Ovary (tissue), 9 donors: ENCODE data around the gene F2RL1. TPM values are rescaled to one million over a fixed set of nuclear protein-coding genes. Genes with fewer than 3 reads are reported as not detected.

Experiments
- DNase-seq, 5 donors: peaks; one replicate each; pipeline ENCODE4 v3.0.0-alpha.2; 2019 to 2020
- H3K27ac ChIP-seq, 2 donors: fragments of 200-600 bp; one replicate each; pipeline versions ENCODE4 v1.5.1 to v1.8.0; 2019 to 2022
- H3K27me3 ChIP-seq: fragments of 200-600 bp; one replicate; pipeline ENCODE4 v1.8.0; 2022
- H3K36me3 ChIP-seq: fragments of 200-600 bp; sonication (generic); one replicate; pipeline ENCODE4 v1.5.1; 2019
- H3K4me1 ChIP-seq: one replicate; pipeline ENCODE4 v1.8.1; 2013; ENCODE audit warnings: mild to moderate bottlenecking, moderate library complexity; ENCODE audit not compliant: insufficient read depth
- H3K4me3 ChIP-seq: fragments of 200-600 bp; sonication (generic); one replicate; pipeline ENCODE4 v1.5.1; 2017
- H3K9me3 ChIP-seq, 2 donors: fragments of 200-600 bp in 1 of 2; sonication (generic) in 1 of 2; one replicate each; pipeline versions ENCODE4 v1.5.1 to v1.8.1; 2013 to 2019; ENCODE audit warnings: mild to moderate bottlenecking in 1 of 2, moderate library complexity in 1 of 2
- EP300 ChIP-seq: sonication (generic); formaldehyde crosslinking; IDR thresholded peaks from one replicate; pipeline ENCODE4 v1.6.1; 2017; ENCODE audit warnings: antibody characterized with exemption
- POLR2A ChIP-seq: fragments of 450-650 bp; IDR thresholded peaks from one replicate; pipeline ENCODE4 v1.6.1; 2017; ENCODE audit warnings: antibody characterized with exemption, mild to moderate bottlenecking, moderate library complexity
- WGBS, 3 donors: extraction: QIAGEN DNeasy Blood & Tissue Kit in 1 of 3; methylation state at CpG; one replicate each; pipeline versions ENCODE4 v1.1.5 to v1.1.7; 2013 to 2017; 5-methylcytosine and 5-hydroxymethylcytosine counted together
- intact Hi-C, 4 donors: fragments of 100-400 bp; cut with DNase I; formaldehyde crosslinking; loops; one replicate each; pipeline versions ENCODE4 v1.11.0 to v1.15.1; 2022 to 2023
- polyA plus RNA-seq, 2 donors: library from polyadenylated mRNA; stranded (reverse); fragments of 200-250 nt in 1 of 2; fragments of 350-450 nt in 1 of 2; fragmentation: Illumina TruSeq in 1 of 2; extraction: RNeasy Lipid Tissue Mini Kit (QIAGEN cat#74804) in 1 of 2; gene quantifications; one replicate each; pipeline ENCODE4 v1.2.3, GENCODE V29; 2013 to 2014
- total RNA-seq, 7 donors: library from RNA; depleted of rRNA in 2 of 7; stranded (reverse); fragments of >200 nt in 2 of 7; fragmentation: NEBNext Ultra II Directional in 3 of 7; extraction: Animal tissue kit (Norgen Biotek cat#: 25700) in 3 of 7; gene quantifications; one replicate each; pipeline versions ENCODE4 v1.1.0 to v1.2.4, GENCODE V29; 2016 to 2023
- TF ChIP-seq, protein P1 (sequence below), 3 donors: fragments of 450-650 bp in 2 of 3; fragments of 200-600 bp in 1 of 3; IDR thresholded peaks; one replicate each; pipeline versions ENCODE4 v1.5.1 to v1.8.0; 2016 to 2022; ENCODE audit warnings: antibody characterized with exemption in 3 of 3, mild to moderate bottlenecking in 1 of 3
- donor health status: DM: no; HTN: no; CAD: no; lungs with moderate emphysema.
- donor health status: DM: no; HTN: no; CAD: no.
- donor health status: Bipolar disorder and iron deficiency.
- donor health status: DM: yes; HTN: yes; CAD: no.
- donor health status: DM: no; HTN: no; CAD: no.
- donor health status: DM: yes; HTN: yes; CAD: no.

Gene F2RL1
- total and polyA plus RNA-seq, 9 donors = 0.10 to 12.3 (median 1.1) TPM

DNA sequence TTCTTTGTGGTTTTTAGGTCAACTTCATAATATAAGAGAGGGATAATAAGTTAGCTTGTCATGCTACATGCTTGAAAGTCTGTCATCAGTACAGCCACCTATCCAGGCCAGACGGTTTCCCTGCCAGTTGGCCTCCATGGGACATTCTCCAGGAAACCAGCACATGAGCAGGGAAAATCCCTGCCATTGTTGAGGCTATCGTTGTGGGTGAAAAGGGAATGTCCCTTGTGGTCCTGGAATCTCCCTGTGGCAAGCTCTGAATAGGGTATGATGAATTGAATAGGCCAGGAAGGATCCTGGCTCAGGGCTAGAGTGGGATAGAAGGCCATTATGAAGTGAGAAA lies 12.3 kb downstream of the F2RL1 start:
- WGBS, 3 donors = 43 to 71% (median 49%) methylated on average over 2 of the region's 2 CpGs

DNA sequence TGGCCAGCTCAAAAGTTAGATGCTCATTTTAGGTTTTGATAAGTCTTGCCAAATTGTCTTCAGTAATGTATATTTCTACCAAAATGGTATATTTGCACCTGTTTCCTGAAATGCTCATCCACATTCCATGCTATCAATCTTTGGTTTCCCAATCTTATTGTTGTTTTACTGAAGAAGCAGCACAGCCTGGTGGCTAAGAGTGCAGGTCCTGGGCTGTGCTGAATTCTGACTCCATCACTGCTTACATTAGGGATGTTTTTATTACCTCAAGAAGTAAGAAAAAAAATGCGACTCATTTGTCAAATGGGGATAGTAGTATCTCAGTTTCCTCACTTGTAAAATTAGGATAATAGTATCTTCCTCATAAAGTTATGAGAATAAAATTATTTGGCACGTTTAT lies 17.4 kb downstream of the F2RL1 start:
- H3K9me3 ChIP-seq = no peaks in the 10 kb centered on the region
- TF ChIP-seq EP300 (no peak), POLR2A (no peak)
- TF ChIP-seq, protein P1, sequence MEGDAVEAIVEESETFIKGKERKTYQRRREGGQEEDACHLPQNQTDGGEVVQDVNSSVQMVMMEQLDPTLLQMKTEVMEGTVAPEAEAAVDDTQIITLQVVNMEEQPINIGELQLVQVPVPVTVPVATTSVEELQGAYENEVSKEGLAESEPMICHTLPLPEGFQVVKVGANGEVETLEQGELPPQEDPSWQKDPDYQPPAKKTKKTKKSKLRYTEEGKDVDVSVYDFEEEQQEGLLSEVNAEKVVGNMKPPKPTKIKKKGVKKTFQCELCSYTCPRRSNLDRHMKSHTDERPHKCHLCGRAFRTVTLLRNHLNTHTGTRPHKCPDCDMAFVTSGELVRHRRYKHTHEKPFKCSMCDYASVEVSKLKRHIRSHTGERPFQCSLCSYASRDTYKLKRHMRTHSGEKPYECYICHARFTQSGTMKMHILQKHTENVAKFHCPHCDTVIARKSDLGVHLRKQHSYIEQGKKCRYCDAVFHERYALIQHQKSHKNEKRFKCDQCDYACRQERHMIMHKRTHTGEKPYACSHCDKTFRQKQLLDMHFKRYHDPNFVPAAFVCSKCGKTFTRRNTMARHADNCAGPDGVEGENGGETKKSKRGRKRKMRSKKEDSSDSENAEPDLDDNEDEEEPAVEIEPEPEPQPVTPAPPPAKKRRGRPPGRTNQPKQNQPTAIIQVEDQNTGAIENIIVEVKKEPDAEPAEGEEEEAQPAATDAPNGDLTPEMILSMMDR (IDR thresholded peaks at IDR 0.05) = no peak
- H3K4me3 ChIP-seq = no peak overlapping the region
- DNase-seq = no peak
- no peaks in the 10 kb centered on the region for H3K36me3 ChIP-seq
- no peak overlapping the region for H3K27ac ChIP-seq
- intact Hi-C loops = no loop called here
- no peaks in the 10 kb centered on the region for H3K27me3 ChIP-seq
- 75 to 85% (median 83%) methylated on average over 2 of the region's 2 CpGs for WGBS, 3 donors
- H3K4me1 ChIP-seq = no peaks in the 10 kb centered on the region

More for the DNA sequence above, 12.3 kb downstream of the F2RL1 start:
- no peak for DNase-seq
- H3K4me3 ChIP-seq = no peak overlapping the region
- TF ChIP-seq, protein P1 (IDR thresholded peaks at IDR 0.05) = no peak
- TF ChIP-seq EP300 = no peak
- TF ChIP-seq POLR2A = no peak
- H3K27me3 ChIP-seq = no peaks in the 10 kb centered on the region
- H3K27ac ChIP-seq = no peak overlapping the region
- H3K9me3 ChIP-seq = no peaks in the 10 kb centered on the region
- no peaks in the 10 kb centered on the region for H3K4me1 ChIP-seq
- intact Hi-C loops = no loop called here
- no peaks in the 10 kb centered on the region for H3K36me3 ChIP-seq

DNA sequence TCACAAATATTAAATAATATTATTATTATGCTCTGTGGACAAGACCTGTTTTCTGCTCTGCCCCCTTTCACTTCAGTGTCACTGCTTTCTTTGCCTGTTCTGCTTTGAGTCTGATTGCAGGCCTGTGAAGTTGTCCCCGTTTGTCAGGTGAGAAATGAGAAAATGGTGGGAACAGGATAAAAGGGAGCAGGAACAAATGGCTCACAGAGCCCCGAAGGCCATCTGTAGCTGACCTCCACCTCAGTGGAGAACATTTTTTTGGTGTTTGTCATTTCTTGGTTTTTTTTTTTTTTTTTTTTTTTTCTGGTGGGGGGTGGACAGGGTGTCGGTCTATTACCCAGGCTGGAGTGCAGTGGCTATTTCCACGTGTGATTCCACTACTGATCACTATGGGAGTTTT lies 17.8 kb downstream of the F2RL1 start:
- no peak for TF ChIP-seq POLR2A
- TF ChIP-seq, protein P1 (IDR thresholded peaks at IDR 0.05) = no peak
- TF ChIP-seq EP300 = no peak
- Histone ChIP-seq H3K9me3 (no peaks in the 10 kb centered on the region), H3K27me3 (no peaks in the 10 kb centered on the region), H3K36me3 (no peaks in the 10 kb centered on the region), H3K4me3 (no peak overlapping the region), H3K27ac (no peak overlapping the region), H3K4me1 (no peaks in the 10 kb centered on the region)
- 65 to 80% (median 69%) methylated on average over 4 of the region's 4 CpGs for WGBS, 3 donors
- intact Hi-C loops = no loop called here
- DNase-seq = no peak

DNA sequence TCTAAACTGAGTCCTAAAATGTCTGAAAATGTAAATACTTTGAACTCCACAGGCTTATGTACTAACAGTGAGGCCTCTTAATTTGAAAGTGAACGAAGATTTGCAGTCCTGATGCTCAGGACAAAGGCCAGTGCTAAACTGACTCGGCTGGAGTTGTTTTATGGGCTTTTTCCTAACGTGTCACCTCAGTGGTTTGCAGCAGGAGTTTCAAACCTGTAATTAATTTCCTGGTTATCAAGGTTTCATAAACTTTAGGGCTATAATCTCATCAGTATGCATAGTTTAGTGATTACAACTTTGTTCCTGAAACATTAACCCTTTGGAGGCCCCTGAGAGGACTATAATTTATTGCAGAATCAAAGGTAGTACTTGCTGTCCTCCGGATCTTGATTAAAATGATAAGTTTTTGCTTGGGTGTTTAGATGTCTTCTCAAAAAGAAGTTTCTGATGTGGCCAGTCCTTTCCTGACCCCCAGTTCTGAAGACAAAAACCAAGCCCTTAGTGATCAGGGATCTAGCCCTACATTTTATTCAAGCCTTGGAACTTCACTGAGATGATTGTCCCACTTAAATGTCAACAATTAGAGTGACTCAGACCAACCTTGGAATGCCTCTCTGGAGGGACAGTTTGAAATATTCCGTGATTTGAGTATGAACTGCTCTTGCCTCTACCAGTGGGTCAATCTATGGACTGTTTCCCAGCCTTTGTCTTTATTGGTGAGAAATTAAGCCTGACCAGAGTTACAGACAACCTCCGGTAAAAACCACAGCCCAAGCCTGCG lies 19.8 kb downstream of the F2RL1 start:
- Histone ChIP-seq H3K4me3 (no peak overlapping the region), H3K36me3 (no peaks in the 10 kb centered on the region), H3K27me3 (no peaks in the 10 kb centered on the region), H3K27ac (no peak overlapping the region), H3K4me1 (no peaks in the 10 kb centered on the region), H3K9me3 (no peaks in the 10 kb centered on the region)
- intact Hi-C loops = no loop called here
- TF ChIP-seq EP300 (no peak), POLR2A (no peak)
- TF ChIP-seq, protein P1 (IDR thresholded peaks at IDR 0.05) = no peak
- 49 to 52% (median 52%) methylated on average over 7 of the region's 7 CpGs for WGBS, 3 donors
- no peak for DNase-seq
